H9 (cell line): ENCODE data around the gene NUDT8. TPM values are rescaled to one million over a fixed set of nuclear protein-coding genes. Genes with fewer than 3 reads are reported as not detected.

Experiments
- DNase-seq: peaks from one replicate; pipeline ENCODE4 v3.0.0-alpha.2; 2017
- H2AFZ ChIP-seq: one replicate; pipeline ENCODE4 v1.6.1; 2013; ENCODE audit warnings: mild to moderate bottlenecking, low read length, control low read depth, moderate library complexity
- H2AK5ac ChIP-seq: 2 replicates; pipeline ENCODE4 v1.6.1; 2013; ENCODE audit warnings: low read length, control low read depth, mixed read lengths; ENCODE audit not compliant: insufficient read length
- H2BK120ac ChIP-seq: one replicate; pipeline ENCODE4 v1.6.1; 2013; ENCODE audit warnings: low read depth, mild to moderate bottlenecking, low read length, control low read depth, inconsistent platforms; ENCODE audit not compliant: poor library complexity, severe bottlenecking
- H2BK12ac ChIP-seq: 2 replicates; pipeline ENCODE4 v1.6.1; 2013; ENCODE audit warnings: low read length, control low read depth, mixed read lengths, low read depth; ENCODE audit not compliant: insufficient read length
- H2BK15ac ChIP-seq: 2 replicates; pipeline ENCODE4 v1.6.1; 2013; ENCODE audit warnings: low read depth, low read length, control low read depth
- H2BK20ac ChIP-seq: one replicate; pipeline ENCODE4 v1.6.1; 2013; ENCODE audit warnings: low read depth, mild to moderate bottlenecking, low read length, control low read depth, inconsistent platforms; ENCODE audit not compliant: poor library complexity, severe bottlenecking
- H2BK5ac ChIP-seq: 2 replicates; pipeline ENCODE4 v1.6.1; 2013; ENCODE audit warnings: low read length, control low read depth, mixed read lengths; ENCODE audit not compliant: insufficient read length
- H3K14ac ChIP-seq: 2 replicates; pipeline ENCODE4 v1.6.1; 2013; ENCODE audit warnings: low read length, control low read depth; ENCODE audit not compliant: insufficient read depth
- H3K18ac ChIP-seq: 2 replicates; pipeline ENCODE4 v1.6.1; 2013; ENCODE audit warnings: low read depth, mild to moderate bottlenecking, mixed read lengths, low read length, control low read depth; ENCODE audit not compliant: insufficient read length
- H3K23ac ChIP-seq: 2 replicates; pipeline ENCODE4 v1.6.1; 2013; ENCODE audit warnings: low read length, control low read depth, mixed read lengths, low read depth; ENCODE audit not compliant: insufficient read length
- H3K23me2 ChIP-seq: 2 replicates; pipeline ENCODE4 v1.6.1; 2013; ENCODE audit warnings: low read depth, mild to moderate bottlenecking, mixed read lengths, low read length, control low read depth; ENCODE audit not compliant: insufficient read length, poor library complexity, severe bottlenecking
- H3K27ac ChIP-seq: 2 replicates; pipeline ENCODE4 v1.5.1; 2013; ENCODE audit warnings: low read length, control low read depth, mixed read lengths, low read depth; ENCODE audit not compliant: insufficient read length
- H3K27me3 ChIP-seq: 2 replicates; pipeline ENCODE4 v1.6.1; 2013; ENCODE audit warnings: low read length, control low read depth, inconsistent platforms; ENCODE audit not compliant: insufficient read depth
- H3K4ac ChIP-seq: 2 replicates; pipeline ENCODE4 v1.6.1; 2013; ENCODE audit warnings: low read depth, mild to moderate bottlenecking, control low read depth, inconsistent platforms, low read length, moderate library complexity
- H3K4me1 ChIP-seq: 2 replicates; pipeline ENCODE4 v1.6.1; 2013; ENCODE audit warnings: low read length, control low read depth, inconsistent platforms; ENCODE audit not compliant: insufficient read depth
- H3K4me2 ChIP-seq: 2 replicates; pipeline ENCODE4 v1.6.1; 2013; ENCODE audit warnings: low read length, control low read depth, mixed read lengths; ENCODE audit not compliant: insufficient read length, insufficient read depth
- H3K56ac ChIP-seq: 2 replicates; pipeline ENCODE4 v1.6.1; 2013; ENCODE audit warnings: low read depth, mild to moderate bottlenecking, mixed read lengths, low read length, control low read depth; ENCODE audit not compliant: insufficient read length
- H3K79me1 ChIP-seq: 2 replicates; pipeline ENCODE4 v1.6.1; 2013; ENCODE audit warnings: low read depth, mild to moderate bottlenecking, moderate library complexity, low read length, control low read depth, inconsistent platforms; ENCODE audit not compliant: insufficient read depth, poor library complexity, severe bottlenecking
- H3K79me2 ChIP-seq: 2 replicates; pipeline ENCODE4 v1.6.1; 2013; ENCODE audit warnings: low read length, control low read depth, inconsistent platforms; ENCODE audit not compliant: insufficient read depth
- H3K9ac ChIP-seq: 2 replicates; pipeline ENCODE4 v1.6.1; 2013; ENCODE audit warnings: low read length, control low read depth, mixed read lengths; ENCODE audit not compliant: insufficient read length; ENCODE audit errors: extremely low read depth
- H3K9me3 ChIP-seq: one replicate; pipeline ENCODE4 v1.6.1; 2013; ENCODE audit warnings: low read depth, low read length, inconsistent platforms; ENCODE audit not compliant: control insufficient read depth
- H3T11ph ChIP-seq: one replicate; pipeline ENCODE4 v1.6.1; 2013; ENCODE audit warnings: mild to moderate bottlenecking, low read length, control low read depth, inconsistent platforms
- H4K20me1 ChIP-seq: one replicate; pipeline ENCODE4 v1.6.1; 2013; ENCODE audit not compliant: control insufficient read depth, insufficient read length, insufficient read depth
- H4K5ac ChIP-seq: 2 replicates; pipeline ENCODE4 v1.6.1; 2013; ENCODE audit warnings: low read depth, mild to moderate bottlenecking, mixed read lengths, low read length, control low read depth; ENCODE audit not compliant: insufficient read length
- H4K8ac ChIP-seq: replicated peaks from 2 replicates; pipeline ENCODE4 v1.6.1; 2013; ENCODE audit warnings: low read length, control low read depth, mixed read lengths, low read depth; ENCODE audit not compliant: insufficient read length
- H4K91ac ChIP-seq: 2 replicates; pipeline ENCODE4 v1.6.1; 2013; ENCODE audit warnings: low read depth, mild to moderate bottlenecking, moderate library complexity, mixed read lengths, low read length, control low read depth; ENCODE audit not compliant: insufficient read length
- H3K27ac Mint-ChIP-seq, 3 experiments: 2 replicates in 2 of 3; 3 replicates in 1 of 3; pipeline ENCODE4 v1.8.0; 2020 to 2021; ENCODE audit warnings: mixed read lengths in 3 of 3, mild to moderate bottlenecking in 1 of 3, moderate library complexity in 1 of 3
- H3K27me3 Mint-ChIP-seq: 2 replicates; pipeline ENCODE4 v1.8.0; 2021; ENCODE audit warnings: low read depth, mild to moderate bottlenecking, moderate library complexity, mixed read lengths
- H3K36me3 Mint-ChIP-seq, 3 experiments: 2 replicates in 2 of 3; 3 replicates in 1 of 3; pipeline ENCODE4 v1.8.0; 2020 to 2021; ENCODE audit warnings: low read depth in 3 of 3, mixed read lengths in 3 of 3; ENCODE audit not compliant: insufficient read depth in 1 of 3
- H3K4me1 Mint-ChIP-seq, 2 experiments: 2 replicates each; pipeline ENCODE4 v1.8.0; 2020; ENCODE audit warnings: mixed read lengths in 2 of 2
- H3K4me3 Mint-ChIP-seq, 2 experiments: 2 replicates in 1 of 2; 3 replicates in 1 of 2; pipeline ENCODE4 v1.8.0; 2020 to 2021; ENCODE audit warnings: mild to moderate bottlenecking in 2 of 2, mixed read lengths in 2 of 2, moderate library complexity in 1 of 2
- H3K9me3 Mint-ChIP-seq, 2 experiments: 2 replicates in 1 of 2; 3 replicates in 1 of 2; pipeline ENCODE4 v1.8.0; 2020; ENCODE audit warnings: mild to moderate bottlenecking in 2 of 2, mixed read lengths in 2 of 2, moderate library complexity in 1 of 2
- CTCF ChIP-seq: fragments of 200-600 bp; sonication (generic); conservative IDR thresholded peaks from 3 replicates; pipeline ENCODE4 v1.8.0; 2021; ENCODE audit warnings: antibody characterized with exemption, mild to moderate bottlenecking
- WGBS: extraction: QIAGEN DNeasy Blood & Tissue Kit; methylation state at CpG from one replicate; pipeline ENCODE4 v1.1.7; 2013; ENCODE audit warnings: missing lambda C conversion rate, low lambda C conversion rate, mixed read lengths; ENCODE audit not compliant: insufficient read length; ENCODE audit errors: extremely low coverage; 5-methylcytosine and 5-hydroxymethylcytosine counted together
- total RNA-seq: library from RNA; stranded (reverse); gene quantifications from 2 replicates; pipeline ENCODE4 v1.2.1, GENCODE V29; 2021

The NUDT8 gene
- total RNA-seq, 1 experiment from 2014 or later = 6.5 TPM

- no peaks in the 10 kb centered on the region for H3K79me2 ChIP-seq
- no peaks in the 10 kb centered on the region for H3K79me1 ChIP-seq
- no peak overlapping the region for H3K56ac ChIP-seq
- no peak overlapping the region for H4K91ac ChIP-seq
- no peak overlapping the region for H3K9ac ChIP-seq
- no peak overlapping the region for H3K27ac Mint-ChIP-seq
- no peak for TF ChIP-seq CTCF
- no peaks in the 10 kb centered on the region for H3K23me2 ChIP-seq
- no CpG with 5 or more reads among the region's 20 CpGs for WGBS
- no peak overlapping the region for H2AK5ac ChIP-seq
- H2BK20ac ChIP-seq = no peak overlapping the region
- no peak overlapping the region for H3T11ph ChIP-seq
- H3K27ac ChIP-seq = no peak overlapping the region
- no peak overlapping the region for H3K4me3 Mint-ChIP-seq
- no peak overlapping the region for H4K5ac ChIP-seq
- no peak overlapping the region for H2BK15ac ChIP-seq
- H3K14ac ChIP-seq = no peak overlapping the region
- H3K27me3 Mint-ChIP-seq = peaks cover 32% of the 10 kb centered on the region
- no peaks in the 10 kb centered on the region for H3K9me3 ChIP-seq
- no peak overlapping the region for H2AFZ ChIP-seq
- peaks cover 14 to 18% of the 10 kb centered on the region in 2 experiments for H3K4me1 Mint-ChIP-seq
- H3K4ac ChIP-seq = no peak overlapping the region
- H3K36me3 Mint-ChIP-seq = no peaks in the 10 kb centered on the region; a peak in 1 of 7 replicates
- DNase-seq = peak; percentile 40
- H4K8ac ChIP-seq = no peak overlapping the region
- H4K20me1 ChIP-seq = no peaks in the 10 kb centered on the region
- no peak overlapping the region for H3K18ac ChIP-seq
- H2BK5ac ChIP-seq = no peak overlapping the region
- H3K23ac ChIP-seq = no peak overlapping the region
- no peak overlapping the region for H3K4me2 ChIP-seq
- no peaks in the 10 kb centered on the region for H3K4me1 ChIP-seq
- peaks cover 0 to 3% of the 10 kb centered on the region in 2 experiments; a peak in 2 of 5 replicates for H3K9me3 Mint-ChIP-seq
- no peak overlapping the region for H2BK120ac ChIP-seq
- no peaks in the 10 kb centered on the region; the same call in 1 of the 2 replicates for H3K27me3 ChIP-seq
- no peak overlapping the region for H2BK12ac ChIP-seq
Measured at GRCh38 chr11:67634366-67635230, 4.9 kb upstream of the NUDT8 start.
